H1 (cell line): ENCODE data around the gene ARL8A. TPM values are rescaled to one million over a fixed set of nuclear protein-coding genes. Genes with fewer than 3 reads are reported as not detected.

Experiments used
- SUZ12 ChIP-seq: fragments of 200-600 bp; sonication (generic); IDR thresholded peaks from 2 replicates; pipeline ENCODE4 v1.6.1; 2012; ENCODE audit warnings: mild to moderate bottlenecking, inconsistent platforms, low read length, moderate library complexity, mixed read lengths
- polyA plus RNA-seq, 7 experiments: library from polyadenylated mRNA; depleted of rRNA in 3 of 7; stranded (reverse) in 5 of 7; unstranded in 2 of 7; fragments of >200 nt in 5 of 7; fragments of 200-250 nt in 2 of 7; gene quantifications; 1 replicate in 5 of 7; 2 replicates in 1 of 7; 4 replicates in 1 of 7; pipeline versions ENCODE4 v1.2.1 to v1.2.3, GENCODE V29; 2011 to 2013; ENCODE audit warnings: missing spikeins in 2 of 7, mixed read lengths in 2 of 7
- total RNA-seq: library from RNA; stranded (reverse); fragmentation: NEBNext Ultra II Directional; extraction: Animal tissue kit (Norgen Biotek cat#: 25700); gene quantifications from 2 replicates; pipeline ENCODE4 v1.2.1, GENCODE V29; 2021

Gene ARL8A
- total and polyA plus RNA-seq, 2 of the 8 experiments (the other 6 are each of a cell fraction or from before 2014, with no cell fraction given) = 40.3 to 58.7 TPM

DNA sequence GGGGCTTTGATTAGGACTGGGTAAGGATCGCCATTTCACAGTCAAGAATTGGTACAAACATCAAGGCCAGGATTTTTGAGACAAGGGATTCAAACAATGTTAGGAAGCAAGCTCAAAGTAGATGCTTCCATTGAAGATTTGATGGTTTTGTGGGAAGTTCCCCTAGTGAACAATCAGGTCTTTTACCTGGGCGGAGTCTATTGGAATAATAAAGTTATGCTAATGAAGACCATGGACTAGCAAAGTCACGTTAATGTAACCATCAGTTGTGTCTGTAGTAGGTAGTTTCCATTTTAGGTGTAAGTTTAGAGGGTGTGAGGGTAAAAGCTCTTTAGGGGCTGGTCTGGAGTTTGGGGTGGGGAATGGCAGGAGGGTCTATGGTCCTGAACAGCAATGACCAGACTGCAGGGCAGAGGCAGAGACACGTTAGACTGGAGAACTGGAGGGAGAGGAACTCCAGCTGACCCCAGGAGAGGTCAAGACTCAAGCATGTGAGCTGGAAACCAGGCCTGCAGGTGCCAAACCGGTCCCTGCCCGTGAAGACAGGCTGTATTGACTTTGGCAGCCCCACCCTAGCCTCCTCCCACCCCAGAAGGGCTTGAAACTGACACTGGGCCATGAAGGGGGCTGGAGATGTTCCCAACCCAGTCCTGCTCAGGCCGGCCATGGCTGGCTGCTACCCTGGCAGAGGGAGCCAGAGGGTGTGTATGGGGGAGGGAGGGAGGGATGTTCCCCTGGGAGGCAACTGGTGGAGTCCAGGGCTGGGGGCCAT, 57.8 kb downstream of the ARL8A start (continued):
- TF ChIP-seq SUZ12 = no peak
